HepG2 (cell line): Measurements from ENCODE around the gene RFC1. TPM values are rescaled to one million over a fixed set of nuclear protein-coding genes. Genes with fewer than 3 reads are reported as not detected.

Experiments
- ASH2L ChIP-seq: fragments of 300-600, 200-600 bp; sonication (generic); IDR thresholded peaks from 2 replicates; pipeline ENCODE4 v1.7.0; 2017; ENCODE audit warnings: low read depth, mild to moderate bottlenecking, moderate library complexity, mixed read lengths, low read length; ENCODE audit not compliant: insufficient read length
- ATF7-NPFF ChIP-seq: sonication (generic); formaldehyde crosslinking; IDR thresholded peaks from 2 replicates; pipeline ENCODE4 v1.8.1; 2023; ENCODE audit warnings: mild to moderate bottlenecking, low read depth, missing genetic modification reagents, moderate library complexity
- GATAD1 ChIP-seq: IDR thresholded peaks from 2 replicates; pipeline ENCODE4 v1.6.1; 2016; ENCODE audit warnings: missing genetic modification reagents, missing compliant biosample characterization
- NAIF1 ChIP-seq: sonication (generic); formaldehyde crosslinking; IDR thresholded peaks from 2 replicates; pipeline ENCODE4 v1.5.0; 2020; ENCODE audit warnings: mild to moderate bottlenecking, missing genetic modification reagents, borderline replicate concordance
- RORA ChIP-seq: sonication (generic); formaldehyde crosslinking; IDR thresholded peaks from 2 replicates; pipeline ENCODE4 v1.5.0; 2020; ENCODE audit warnings: mild to moderate bottlenecking, missing genetic modification reagents, moderate library complexity
- SMARCC2 ChIP-seq: fragments of 450-650 bp; IDR thresholded peaks from 2 replicates; pipeline ENCODE4 v1.6.1; 2017; ENCODE audit warnings: antibody characterized with exemption, mild to moderate bottlenecking
- SP2 ChIP-seq: sonication (generic); formaldehyde crosslinking; IDR thresholded peaks from 2 replicates; pipeline ENCODE4 v1.5.1; 2020; ENCODE audit warnings: mild to moderate bottlenecking, missing genetic modification reagents
- SUZ12 ChIP-seq: fragments of 150-350 bp; IDR thresholded peaks from 2 replicates; pipeline ENCODE4 v1.6.1; 2014; ENCODE audit warnings: low read depth, low read length
- ZFP1 ChIP-seq: IDR thresholded peaks from 2 replicates; pipeline ENCODE4 v1.6.1; 2016
- ZNF160 ChIP-seq: sonication (generic); formaldehyde crosslinking; IDR thresholded peaks from 2 replicates; pipeline ENCODE4 v1.8.0; 2022; ENCODE audit warnings: mild to moderate bottlenecking, inconsistent platforms, missing genetic modification reagents
- ZNF460 ChIP-seq: sonication (generic); formaldehyde crosslinking; IDR thresholded peaks from 2 replicates; pipeline ENCODE4 v1.5.1; 2020; ENCODE audit warnings: missing genetic modification reagents, mild to moderate bottlenecking, borderline replicate concordance
- ZNF629 ChIP-seq: sonication (generic); formaldehyde crosslinking; conservative IDR thresholded peaks from 2 replicates; pipeline ENCODE4 v1.5.0; 2020; ENCODE audit warnings: missing genetic modification reagents
- ZNF7 ChIP-seq: IDR thresholded peaks from 2 replicates; pipeline ENCODE4 v1.6.1; 2016; ENCODE audit warnings: missing biosample characterization, missing genetic modification reagents
- ZNF782 ChIP-seq: sonication (generic); formaldehyde crosslinking; IDR thresholded peaks from 2 replicates; pipeline ENCODE4 v1.4.0; 2020; ENCODE audit warnings: missing genetic modification reagents, mild to moderate bottlenecking, borderline replicate concordance
- ZNF841 ChIP-seq: sonication (generic); formaldehyde crosslinking; IDR thresholded peaks from 2 replicates; pipeline ENCODE4 v1.8.1; 2023; ENCODE audit warnings: missing genetic modification reagents, borderline replicate concordance
- polyA plus RNA-seq, 8 experiments: library from polyadenylated mRNA; depleted of rRNA in 3 of 8; stranded (reverse) in 7 of 8; unstranded in 1 of 8; fragments of >200 nt; fragmentation: Illumina TruSeq in 4 of 8; extraction: Trizol in 4 of 8; gene quantifications; 2 replicates each; pipeline versions ENCODE4 v1.2.1 to v1.2.3, GENCODE V29; 2011 to 2016; ENCODE audit warnings: low read depth in 4 of 8, missing spikeins in 1 of 8, mixed read lengths in 1 of 8; ENCODE audit not compliant: insufficient read depth in 1 of 8
- total RNA-seq, 5 experiments: library from RNA; depleted of rRNA; stranded (reverse); fragments of >200 nt; fragmentation: Illumina TruSeq; extraction: Trizol; gene quantifications; 2 replicates each; pipeline ENCODE4 v1.2.3, GENCODE V29; 2016; ENCODE audit warnings: low read depth in 1 of 5
- TF ChIP-seq, protein P1 (sequence below): sonication (generic); formaldehyde crosslinking; IDR thresholded peaks from 2 replicates; pipeline ENCODE4 v1.4.0; 2020; ENCODE audit warnings: mild to moderate bottlenecking, missing genetic modification reagents
- TF ChIP-seq, protein P2 (sequence below): sonication (generic); formaldehyde crosslinking; IDR thresholded peaks from 2 replicates; pipeline ENCODE4 v1.8.0; 2022; ENCODE audit warnings: missing genetic modification reagents, mild to moderate bottlenecking, moderate library complexity, borderline replicate concordance
- TF ChIP-seq, protein P3 (sequence below): sonication (generic); formaldehyde crosslinking; IDR thresholded peaks from 2 replicates; pipeline ENCODE4 v1.8.1; 2023; ENCODE audit warnings: mild to moderate bottlenecking, inconsistent platforms, moderate library complexity, missing genetic modification reagents, borderline replicate concordance
- TF ChIP-seq, protein P4 (sequence below): sonication (generic); formaldehyde crosslinking; IDR thresholded peaks from 2 replicates; pipeline ENCODE4 v1.4.0; 2020; ENCODE audit warnings: low read depth, mild to moderate bottlenecking, missing genetic modification reagents

The RFC1 gene
- total and polyA plus RNA-seq, 2 of the 13 experiments (the other 11 are each of a cell fraction or from before 2014, with no cell fraction given), result 15.9 to 78.8 TPM

DNA sequence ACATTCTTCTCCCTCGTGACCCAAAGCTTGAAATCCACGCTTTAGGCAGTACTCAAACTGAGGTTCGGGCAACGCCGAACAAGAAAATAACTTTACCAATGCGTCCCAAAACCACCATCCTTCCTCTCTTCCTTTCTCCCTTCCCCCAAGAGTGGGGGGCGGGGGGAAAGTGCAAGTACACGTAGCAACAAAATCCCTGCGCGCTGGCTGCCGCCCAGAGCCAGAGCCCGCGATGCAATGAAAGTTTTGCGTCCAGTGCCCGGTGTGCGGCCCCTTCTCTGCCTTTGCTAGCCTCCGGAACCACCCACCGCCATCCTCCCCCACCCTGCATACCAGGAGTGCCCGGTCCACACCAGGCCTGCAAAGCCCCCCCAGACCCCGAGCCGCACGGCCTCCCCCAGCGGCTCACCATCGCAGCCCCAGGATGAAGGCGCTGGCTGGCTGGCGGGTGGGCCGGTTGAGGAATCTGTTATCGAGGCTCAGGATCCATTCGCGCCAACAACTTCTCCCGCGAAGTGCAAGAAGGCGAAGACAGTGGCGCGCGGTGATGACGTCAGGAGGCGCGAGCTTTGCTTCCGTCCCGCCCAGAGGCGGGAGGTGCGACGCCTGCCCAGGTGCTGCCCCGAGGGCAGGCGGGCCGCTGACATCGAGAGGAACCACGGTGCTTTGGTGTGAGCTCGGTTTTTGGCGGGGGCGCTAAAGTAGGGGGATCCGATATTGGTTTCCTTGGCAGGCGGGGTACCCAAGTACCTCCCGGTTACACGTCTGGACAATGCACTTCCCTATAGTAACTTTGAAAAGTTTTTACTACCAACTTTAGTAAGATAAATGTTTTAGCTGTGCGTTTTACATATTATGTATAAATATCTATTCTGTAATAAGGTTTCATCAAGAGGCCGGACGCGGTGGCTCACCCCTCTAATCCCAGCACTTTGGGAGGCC lies at the start of gene RFC1 (continued):
- TF ChIP-seq, protein P1, sequence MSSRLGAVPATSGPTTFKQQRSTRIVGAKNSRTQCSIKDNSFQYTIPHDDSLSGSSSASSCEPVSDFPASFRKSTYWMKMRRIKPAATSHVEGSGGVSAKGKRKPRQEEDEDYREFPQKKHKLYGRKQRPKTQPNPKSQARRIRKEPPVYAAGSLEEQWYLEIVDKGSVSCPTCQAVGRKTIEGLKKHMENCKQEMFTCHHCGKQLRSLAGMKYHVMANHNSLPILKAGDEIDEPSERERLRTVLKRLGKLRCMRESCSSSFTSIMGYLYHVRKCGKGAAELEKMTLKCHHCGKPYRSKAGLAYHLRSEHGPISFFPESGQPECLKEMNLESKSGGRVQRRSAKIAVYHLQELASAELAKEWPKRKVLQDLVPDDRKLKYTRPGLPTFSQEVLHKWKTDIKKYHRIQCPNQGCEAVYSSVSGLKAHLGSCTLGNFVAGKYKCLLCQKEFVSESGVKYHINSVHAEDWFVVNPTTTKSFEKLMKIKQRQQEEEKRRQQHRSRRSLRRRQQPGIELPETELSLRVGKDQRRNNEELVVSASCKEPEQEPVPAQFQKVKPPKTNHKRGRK (CRISPR knock-in tag), result 0 out of 2 replicates have a peak, but pooled peaks have one; percentile 47
- TF ChIP-seq, protein P2, sequence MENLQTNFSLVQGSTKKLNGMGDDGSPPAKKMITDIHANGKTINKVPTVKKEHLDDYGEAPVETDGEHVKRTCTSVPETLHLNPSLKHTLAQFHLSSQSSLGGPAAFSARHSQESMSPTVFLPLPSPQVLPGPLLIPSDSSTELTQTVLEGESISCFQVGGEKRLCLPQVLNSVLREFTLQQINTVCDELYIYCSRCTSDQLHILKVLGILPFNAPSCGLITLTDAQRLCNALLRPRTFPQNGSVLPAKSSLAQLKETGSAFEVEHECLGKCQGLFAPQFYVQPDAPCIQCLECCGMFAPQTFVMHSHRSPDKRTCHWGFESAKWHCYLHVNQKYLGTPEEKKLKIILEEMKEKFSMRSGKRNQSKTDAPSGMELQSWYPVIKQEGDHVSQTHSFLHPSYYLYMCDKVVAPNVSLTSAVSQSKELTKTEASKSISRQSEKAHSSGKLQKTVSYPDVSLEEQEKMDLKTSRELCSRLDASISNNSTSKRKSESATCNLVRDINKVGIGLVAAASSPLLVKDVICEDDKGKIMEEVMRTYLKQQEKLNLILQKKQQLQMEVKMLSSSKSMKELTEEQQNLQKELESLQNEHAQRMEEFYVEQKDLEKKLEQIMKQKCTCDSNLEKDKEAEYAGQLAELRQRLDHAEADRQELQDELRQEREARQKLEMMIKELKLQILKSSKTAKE (CRISPR knock-in tag), result peak; percentile 83
- TF ChIP-seq ATF7-NPFF (CRISPR knock-in tag), result peak; percentile 99
- peak; percentile 70; the same call in 1 of the 2 replicates for TF ChIP-seq NAIF1 (CRISPR knock-in tag)
- 0 out of 2 replicates have a peak, but pooled peaks have one; percentile 28 for TF ChIP-seq SP2 (CRISPR knock-in tag)
- peak; percentile 97 for TF ChIP-seq GATAD1 (CRISPR knock-in tag)
- TF ChIP-seq RORA, result no peak
- no peak for TF ChIP-seq ZNF460 (CRISPR knock-in tag)
- TF ChIP-seq ZNF629 (CRISPR knock-in tag), result peak; percentile 70
- no peak; the same call in 1 of the 2 replicates for TF ChIP-seq ZFP1
- no peak for TF ChIP-seq SMARCC2
- TF ChIP-seq, protein P3, sequence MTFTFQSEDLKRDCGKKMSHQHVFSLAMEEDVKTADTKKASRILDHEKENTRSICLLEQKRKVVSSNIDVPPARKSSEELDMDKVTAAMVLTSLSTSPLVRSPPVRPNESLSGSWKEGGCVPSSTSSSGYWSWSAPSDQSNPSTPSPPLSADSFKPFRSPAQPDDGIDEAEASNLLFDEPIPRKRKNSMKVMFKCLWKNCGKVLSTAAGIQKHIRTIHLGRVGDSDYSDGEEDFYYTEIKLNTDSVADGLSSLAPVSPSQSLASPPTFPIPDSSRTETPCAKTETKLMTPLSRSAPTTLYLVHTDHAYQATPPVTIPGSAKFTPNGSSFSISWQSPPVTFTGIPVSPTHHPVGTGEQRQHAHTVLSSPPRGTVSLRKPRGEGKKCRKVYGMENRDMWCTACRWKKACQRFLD (CRISPR knock-in tag), result peak; percentile 98
- TF ChIP-seq, protein P4, sequence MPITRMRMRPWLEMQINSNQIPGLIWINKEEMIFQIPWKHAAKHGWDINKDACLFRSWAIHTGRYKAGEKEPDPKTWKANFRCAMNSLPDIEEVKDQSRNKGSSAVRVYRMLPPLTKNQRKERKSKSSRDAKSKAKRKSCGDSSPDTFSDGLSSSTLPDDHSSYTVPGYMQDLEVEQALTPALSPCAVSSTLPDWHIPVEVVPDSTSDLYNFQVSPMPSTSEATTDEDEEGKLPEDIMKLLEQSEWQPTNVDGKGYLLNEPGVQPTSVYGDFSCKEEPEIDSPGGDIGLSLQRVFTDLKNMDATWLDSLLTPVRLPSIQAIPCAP (CRISPR knock-in tag), result peak; percentile 93
- TF ChIP-seq ZNF841 (CRISPR knock-in tag), result peak; percentile 88
- TF ChIP-seq ZNF782 (CRISPR knock-in tag), result peak; percentile 78
- peak; percentile 95 for TF ChIP-seq ASH2L
- no peak for TF ChIP-seq ZNF7
- TF ChIP-seq SUZ12, result no peak
- peak; percentile 42 for TF ChIP-seq ZNF160 (CRISPR knock-in tag)
